Superior temporal gyrus (tissue), 1 donor: Measurements from ENCODE around the gene SNED1.

Source experiments
- DNase-seq: peaks from one replicate; pipeline ENCODE4 v3.0.0-alpha.2; 2016; ENCODE audit errors: extremely low spot score

SNED1 gene

DNA sequence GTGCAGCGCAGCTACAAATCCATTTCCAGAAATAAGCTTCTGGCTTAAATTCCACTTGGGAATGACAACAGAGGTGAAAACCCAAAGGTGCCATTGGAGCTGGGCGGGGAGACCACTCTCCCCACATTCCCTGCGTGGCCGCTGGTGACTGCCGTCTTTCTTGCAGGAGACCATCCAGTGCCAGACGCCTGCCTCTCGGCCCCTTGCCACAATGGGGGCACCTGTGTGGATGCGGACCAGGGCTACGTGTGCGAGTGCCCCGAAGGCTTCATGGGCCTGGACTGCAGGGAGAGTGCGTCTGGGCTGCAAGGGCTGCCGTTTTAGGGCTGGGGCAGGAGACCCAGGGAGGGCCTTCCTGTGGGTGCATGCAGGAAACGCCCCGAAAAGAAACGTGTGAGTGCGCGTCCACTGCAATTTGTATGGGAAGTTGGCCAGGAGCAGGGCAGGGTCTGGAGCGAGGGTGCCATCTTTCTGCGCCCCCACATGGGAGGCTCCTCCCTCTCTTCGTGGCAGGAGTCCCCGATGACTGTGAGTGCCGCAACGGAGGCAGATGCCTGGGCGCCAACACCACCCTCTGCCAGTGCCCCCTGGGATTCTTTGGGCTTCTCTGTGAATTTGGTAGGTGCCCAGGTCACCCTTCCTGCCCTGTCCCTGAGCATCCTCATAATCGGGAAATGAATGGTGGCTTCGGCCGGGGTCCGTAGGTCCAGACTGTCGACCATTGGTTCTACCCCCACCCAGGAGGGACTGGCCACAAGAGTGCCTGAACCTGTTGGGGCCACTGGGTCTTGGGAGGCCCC lies 49.9 kb downstream of the SNED1 start:
- no peak for DNase-seq

DNA sequence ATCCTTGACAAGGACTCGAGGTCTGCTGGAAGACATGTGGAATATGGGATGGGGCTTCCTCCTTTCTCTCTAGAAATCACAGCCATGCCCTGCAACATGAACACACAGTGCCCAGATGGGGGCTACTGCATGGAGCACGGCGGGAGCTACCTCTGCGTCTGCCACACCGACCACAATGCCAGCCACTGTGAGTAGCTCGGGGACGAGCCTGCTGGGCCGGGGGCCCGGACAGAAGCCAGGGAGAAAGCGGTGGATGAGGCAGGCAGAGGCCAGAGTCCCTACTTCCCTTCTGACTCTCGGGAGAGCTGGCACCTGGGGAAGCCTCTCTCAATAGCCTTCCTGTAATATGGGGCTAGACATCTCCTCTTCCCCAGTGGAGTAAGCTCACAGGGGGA lies 50.5 kb downstream of the SNED1 start:
- no peak for DNase-seq

DNA sequence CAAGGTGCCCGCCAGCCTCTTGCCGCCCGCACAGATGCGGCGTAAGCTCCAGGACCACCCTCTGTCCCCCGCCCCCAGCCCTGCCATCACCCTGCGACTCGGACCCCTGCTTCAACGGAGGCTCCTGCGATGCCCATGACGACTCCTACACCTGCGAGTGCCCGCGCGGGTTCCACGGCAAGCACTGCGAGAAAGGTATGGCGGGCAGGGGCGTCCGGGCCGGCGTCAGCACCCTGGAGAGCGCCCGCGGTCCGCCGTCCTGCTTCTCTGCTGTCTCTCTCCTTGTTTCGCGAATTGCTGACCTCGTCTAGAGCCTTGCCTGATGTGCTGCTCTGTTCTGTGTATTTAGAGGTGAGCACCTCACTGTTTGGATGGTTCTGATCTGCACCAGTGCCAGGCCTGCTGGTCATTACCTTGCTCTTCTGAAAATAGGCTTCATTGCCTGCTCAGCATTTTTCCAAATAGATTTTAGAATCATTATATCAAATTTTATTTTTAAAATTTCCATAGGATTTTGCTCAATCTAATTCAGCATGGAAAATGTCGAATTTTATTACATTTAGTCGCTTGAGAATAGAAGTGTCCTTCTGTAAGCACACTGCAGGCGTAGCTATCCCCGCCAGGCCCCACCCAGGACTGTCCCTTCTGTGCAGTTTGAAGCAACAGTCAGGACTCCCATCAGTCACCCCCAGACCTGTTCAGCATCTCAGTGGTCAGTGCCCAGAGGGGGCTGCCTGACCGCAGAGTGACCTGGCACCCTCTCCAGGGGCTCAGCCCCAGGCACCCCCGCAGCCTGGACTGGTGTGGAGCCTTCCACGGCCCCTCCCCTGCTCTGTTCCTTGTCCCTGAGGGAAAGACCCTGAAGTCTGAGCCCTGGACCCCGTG lies 51.6 kb downstream of the SNED1 start:
- no peak for DNase-seq

DNA sequence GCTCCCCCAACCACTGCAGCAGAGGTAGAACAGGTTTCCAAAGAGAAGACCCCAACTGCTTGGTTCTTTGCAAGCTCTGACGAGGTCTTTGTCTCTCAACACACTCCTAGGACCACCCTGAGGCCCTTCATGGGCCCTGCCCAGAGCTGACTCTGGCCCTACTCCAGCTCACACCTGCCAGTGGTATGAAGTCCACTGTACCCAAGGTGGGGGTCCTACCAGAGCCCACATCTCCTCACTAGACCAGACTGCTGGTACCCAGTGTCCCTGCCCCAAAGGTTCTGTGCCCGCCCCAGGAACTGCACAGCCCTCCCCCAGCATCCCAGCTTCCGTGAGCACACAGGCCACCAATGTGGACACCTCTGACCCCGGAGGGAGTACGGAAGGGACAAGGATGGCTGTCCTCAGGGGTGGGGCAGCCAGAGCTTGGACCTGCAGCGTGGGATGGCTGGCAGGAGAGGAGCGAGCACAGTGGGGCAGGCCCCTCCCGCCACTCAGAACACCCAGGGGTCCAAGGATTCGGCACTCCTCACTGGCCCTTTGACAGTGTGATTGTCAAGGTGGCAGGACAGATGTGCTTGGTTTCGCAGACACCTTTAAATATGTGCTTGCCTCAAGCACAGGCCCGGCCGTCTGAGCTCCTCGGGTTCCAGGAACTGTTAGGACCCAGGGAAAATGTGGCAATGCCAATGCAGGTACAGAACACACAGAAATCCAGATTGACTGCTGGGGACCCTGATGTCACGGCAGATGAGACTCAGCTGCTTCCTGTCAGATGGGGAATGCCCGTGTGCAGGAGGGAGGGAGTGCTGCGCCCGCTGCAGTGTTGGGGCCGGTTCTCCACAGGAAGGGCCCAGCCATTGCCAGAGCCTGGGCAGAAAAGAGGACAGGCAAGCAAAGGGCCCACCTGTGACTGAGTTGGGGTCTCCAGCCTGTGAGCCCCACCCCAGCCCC lies 52.5 kb downstream of the SNED1 start:
- no peak for DNase-seq

DNA sequence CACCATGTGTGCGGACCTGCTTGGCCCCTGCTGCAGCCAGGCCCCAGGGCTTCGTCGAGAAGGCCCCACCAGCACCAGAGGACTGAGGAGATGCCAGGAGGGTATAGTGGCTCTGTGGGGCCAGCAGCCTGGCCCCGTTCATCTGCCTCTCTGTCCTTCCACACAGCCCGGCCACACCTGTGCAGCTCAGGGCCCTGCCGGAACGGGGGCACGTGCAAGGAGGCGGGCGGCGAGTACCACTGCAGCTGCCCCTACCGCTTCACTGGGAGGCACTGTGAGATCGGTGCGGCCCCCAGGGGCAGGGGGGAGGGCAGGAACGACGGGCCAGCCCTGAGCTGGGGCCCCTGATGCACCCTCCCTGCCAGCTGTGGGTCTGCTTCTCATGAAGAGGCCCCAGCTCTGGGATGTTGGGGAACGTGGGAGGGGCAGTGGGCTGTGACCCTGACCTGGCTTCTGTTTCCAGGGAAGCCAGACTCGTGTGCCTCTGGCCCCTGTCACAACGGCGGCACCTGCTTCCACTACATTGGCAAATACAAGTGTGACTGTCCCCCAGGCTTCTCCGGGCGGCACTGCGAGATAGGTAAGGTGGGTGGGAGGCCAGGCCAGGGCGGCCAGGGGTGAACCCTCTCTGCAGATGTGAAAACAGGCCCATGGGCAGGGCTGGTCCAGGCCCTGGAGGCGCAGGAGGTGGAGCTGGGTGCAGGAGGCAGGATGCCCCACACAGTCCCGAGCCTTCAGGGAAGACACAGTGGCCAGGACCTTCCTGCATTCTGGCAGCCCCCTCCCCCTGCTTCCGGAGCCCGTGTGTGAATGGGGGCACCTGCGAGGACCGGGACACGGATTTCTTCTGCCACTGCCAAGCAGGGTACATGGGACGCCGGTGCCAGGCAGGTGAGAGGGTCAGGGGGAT lies 53.4 kb downstream of the SNED1 start:
- DNase-seq: no peak

DNA sequence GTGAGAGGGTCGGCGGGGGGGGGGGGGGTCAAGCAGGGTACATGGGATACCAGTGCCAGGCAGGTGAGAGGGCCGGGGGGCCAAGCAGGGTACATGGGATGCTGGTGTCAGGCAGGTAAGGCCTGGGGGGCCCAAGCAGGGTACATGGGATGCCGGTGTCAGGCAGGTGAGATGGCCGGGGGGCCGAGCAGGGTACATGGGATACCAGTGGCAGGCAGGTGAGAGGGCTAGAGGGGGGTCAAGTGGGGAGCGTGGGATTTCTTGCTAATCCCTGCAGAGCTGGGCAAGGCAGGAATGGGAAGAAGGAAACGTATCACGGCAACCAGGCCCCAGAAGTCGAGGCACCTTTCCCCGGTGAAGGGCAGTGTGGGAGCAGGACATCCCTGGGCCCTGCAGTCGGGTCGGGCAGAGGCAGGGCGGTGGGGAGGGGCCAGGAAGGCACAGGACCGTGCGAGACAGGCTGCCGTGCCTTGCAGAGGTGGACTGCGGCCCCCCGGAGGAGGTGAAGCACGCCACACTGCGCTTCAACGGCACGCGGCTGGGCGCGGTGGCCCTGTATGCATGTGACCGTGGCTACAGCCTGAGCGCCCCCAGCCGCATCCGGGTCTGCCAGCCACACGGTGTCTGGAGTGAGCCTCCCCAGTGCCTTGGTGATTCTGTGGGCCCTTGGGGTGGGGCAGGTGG lies 54.4 kb downstream of the SNED1 start:
- no peak for DNase-seq

DNA sequence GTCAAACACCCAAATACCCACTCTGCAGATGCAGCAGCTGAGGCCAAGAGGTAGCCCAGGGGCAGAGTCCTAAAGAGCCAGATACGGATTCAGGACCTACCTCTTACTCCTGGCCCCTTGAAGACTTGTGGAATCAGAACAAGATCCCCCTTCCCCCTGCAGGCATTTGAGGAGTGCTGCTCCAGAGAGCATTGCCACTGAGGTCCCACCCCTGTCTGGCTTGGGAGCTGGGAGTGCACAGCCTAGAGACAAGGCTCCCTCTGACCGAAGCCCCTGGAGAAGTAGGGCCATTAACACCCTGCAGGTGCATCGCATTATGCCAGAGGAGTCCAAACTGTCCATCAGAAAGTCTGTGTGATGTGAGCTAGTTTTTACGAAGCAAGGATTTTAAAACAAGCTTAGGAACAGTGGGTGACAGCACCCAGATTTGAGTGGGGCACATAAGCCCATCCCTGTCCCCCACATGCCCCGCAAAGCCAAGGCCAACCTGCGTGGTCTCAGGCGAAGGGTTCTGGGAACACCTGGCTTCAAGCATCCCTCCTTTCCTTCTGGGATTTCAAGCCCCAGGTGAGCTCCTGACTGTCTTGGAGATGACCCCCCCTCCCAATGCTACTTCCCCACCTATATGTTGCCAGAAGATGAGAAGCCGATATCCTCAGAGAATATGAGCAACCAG lies 55.3 kb downstream of the SNED1 start:
- DNase-seq: no peak

DNA sequence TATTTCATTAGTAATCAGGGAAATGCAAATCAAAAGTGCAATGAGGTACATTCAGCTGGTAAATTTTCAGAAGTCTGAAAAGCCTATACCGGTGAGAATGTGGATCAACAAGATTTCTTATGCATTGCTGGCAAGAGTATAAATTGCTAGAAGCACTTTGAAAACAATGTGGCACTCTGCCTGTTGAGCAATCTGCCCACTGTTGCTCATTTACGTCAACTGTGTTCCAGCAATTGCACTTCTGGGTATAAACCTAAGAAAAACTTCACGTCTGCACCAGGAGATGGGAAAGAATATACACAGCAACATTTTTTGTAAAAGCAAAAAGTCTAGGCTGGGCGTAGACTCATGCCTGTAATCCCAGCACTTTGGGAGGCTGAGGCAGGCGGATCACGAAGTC lies 62.9 kb downstream of the SNED1 start:
- DNase-seq: peak; percentile 25

DNA sequence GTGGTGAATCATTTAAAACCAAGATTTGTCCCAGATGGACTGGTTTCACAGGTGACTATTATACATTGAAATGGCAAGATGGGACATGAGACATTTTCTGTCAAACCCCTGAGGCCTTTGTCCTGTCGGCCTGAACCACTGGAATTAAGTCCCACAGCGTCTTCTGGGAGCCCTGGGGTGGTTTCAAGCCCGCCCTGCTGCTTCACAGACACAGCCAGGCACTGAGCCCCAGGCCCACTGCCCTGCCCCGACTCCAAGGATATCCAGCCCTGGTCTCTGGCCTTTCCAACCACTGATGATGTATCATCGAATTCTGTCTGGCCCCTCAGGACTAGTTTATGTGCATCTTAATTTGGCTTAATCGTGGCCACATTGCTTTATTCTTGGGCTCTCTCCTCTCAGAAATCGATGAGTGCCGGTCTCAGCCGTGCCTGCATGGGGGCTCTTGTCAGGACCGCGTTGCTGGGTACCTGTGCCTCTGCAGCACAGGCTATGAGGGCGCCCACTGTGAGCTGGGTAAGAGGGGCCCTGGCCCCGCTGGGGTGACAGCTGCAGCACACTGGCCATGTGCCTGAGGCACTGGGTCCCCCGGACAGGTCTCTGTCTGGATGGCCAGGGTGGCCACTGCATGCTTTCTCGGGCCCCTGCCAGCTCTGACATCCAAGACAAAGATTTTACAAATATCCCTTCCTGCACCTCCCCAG lies 64.1 kb downstream of the SNED1 start:
- no peak for DNase-seq

DNA sequence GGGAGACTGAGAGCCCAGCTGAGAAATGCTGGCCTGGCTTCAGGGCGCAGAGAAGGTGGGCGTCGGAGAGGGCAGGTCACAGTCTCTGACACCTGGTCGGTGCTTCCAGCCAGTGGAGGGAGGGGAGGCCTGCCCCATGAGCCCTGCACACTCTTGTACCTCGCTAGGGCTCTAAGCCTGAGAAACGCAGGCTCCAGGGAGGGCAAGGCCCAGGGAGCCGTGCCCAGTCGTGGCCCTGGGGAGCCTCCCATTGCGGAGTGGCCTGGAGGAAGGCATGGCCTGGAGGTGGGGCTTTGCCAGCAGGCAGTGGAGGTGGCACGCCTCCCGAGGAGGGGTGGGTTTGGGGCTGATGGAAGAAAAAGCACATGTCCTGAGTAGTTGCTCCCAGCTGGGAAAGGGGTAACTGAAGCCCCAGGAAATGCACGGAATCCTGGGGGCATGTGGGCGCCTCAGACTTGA lies 64.7 kb downstream of the SNED1 start:
- DNase-seq: no peak

DNA sequence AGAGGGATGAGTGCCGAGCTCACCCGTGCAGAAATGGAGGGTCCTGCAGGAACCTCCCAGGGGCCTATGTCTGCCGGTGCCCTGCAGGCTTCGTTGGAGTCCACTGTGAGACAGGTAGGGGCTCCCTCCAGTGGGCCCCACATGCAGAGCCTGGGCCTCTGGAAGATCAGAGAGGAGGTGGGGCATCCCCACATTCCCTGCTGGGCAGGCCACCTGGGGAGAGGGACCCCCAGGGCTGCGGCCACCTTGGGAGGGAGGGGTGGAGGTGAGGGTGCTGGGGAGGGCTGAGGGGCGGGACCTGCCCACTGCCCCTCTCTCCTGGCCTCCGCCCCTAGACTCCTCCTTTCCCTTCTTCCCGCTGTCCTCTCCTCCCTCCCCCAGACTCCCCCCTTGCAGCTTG lies 65.2 kb downstream of the SNED1 start:
- no peak for DNase-seq

DNA sequence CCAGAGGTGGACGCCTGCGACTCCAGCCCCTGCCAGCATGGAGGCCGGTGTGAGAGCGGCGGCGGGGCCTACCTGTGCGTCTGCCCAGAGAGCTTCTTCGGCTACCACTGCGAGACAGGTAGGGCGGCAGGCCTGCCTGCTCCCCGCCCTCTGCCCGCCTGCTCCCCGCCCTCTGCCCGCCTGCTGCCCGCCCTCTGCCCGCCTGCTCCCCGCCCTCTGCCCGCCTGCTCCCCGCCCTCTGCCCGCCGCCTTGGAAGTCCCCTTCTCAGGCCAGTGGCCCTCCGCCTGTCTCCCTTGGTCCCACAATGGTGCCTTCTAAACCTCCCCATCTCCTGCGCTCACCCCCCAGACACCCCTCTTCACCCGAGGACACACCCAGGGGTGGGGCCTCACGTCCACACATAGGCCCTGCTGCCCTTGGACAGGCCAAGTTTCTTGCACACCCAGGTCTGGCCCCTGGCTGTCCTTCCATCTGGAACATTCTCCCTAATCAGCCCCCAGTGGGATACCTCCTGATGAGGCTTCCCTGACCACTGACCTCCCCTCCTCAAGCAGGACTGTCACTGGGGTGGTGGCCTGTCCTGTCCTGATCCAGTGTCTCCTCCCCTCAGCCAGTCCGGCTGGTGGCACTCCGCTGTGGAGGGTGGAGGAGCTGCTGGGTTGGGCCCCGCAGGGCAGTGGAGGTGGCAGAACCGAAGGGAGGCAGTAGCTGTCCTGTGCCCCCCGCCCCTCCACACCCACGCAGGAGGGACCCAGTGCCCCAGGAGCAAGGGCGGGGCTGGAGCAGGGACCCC lies 65.8 kb downstream of the SNED1 start:
- DNase-seq: no peak

DNA sequence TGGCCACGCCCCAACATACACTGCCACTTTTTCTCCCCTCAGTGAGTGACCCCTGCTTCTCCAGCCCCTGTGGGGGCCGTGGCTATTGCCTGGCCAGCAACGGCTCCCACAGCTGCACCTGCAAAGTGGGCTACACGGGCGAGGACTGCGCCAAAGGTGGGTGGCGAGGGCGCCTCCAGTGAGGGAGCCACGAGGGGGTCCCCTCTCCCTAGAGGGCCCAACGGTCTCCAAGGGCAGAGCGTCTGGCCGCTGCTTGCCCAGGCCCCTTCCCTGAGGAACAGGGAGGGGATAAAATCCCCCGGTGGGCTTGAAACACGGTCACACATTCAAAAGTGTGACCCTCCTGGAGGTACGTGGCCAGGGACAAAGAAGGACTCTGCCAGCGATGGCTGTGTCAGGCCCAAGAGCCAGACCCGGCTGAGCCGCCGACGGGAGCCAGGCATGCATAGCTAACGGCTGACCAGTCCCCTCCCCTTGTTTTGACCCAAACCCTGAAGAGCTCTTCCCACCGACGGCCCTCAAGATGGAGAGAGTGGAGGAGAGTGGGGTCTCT lies 66.5 kb downstream of the SNED1 start:
- DNase-seq: no peak

DNA sequence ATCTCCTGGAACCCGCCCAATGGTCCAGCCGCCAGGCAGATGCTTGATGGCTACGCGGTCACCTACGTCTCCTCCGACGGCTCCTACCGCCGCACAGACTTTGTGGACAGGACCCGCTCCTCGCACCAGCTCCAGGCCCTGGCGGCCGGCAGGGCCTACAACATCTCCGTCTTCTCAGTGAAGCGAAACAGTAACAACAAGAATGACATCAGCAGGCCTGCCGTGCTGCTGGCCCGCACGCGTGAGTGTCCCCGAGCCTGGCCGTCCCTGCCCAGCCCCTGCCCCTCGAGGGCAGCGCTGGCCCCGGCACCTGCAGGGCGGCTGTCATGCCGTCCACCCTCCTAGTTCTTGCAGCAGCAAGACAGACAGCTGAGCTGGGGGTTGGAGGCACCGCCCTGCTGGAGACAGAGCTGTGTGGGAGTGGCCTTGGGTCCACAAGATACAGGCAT lies 67.0 kb downstream of the SNED1 start:
- no peak for DNase-seq

DNA sequence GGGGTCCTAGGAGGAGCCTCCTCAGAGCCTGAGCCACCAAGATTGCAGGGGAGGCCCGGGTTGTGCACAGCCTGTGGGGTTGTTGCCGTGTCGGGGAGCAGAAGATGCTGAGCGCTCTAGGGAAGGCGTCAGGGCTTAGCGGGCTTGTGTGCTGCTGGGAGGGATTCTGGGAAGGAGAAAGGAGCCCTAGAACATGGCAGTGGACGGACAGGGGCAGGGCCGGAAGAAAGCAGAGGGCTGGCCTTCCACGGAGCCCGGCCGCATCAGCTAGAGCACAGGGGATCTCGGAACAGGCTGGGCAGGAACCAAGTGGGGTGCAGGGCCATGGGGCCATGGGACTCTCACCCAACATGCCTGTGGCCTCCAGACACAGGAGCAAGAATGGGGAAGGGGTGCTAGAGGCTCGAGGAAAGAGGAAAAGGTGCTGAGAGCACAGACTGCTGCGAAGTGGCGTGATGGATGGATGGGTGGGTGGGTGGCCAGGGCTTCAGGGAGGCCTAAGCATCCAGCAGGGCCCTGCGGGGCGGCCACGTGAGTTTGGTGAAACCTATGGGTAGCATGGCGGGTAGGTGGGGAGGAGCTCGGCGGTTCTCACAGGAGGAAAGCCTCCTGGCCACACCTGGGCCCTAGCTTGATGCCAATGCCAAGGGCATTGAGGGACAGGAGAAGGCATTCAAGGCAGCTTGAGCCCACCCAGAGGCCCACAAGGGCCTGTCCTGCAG lies 67.9 kb downstream of the SNED1 start:
- no peak for DNase-seq

DNA sequence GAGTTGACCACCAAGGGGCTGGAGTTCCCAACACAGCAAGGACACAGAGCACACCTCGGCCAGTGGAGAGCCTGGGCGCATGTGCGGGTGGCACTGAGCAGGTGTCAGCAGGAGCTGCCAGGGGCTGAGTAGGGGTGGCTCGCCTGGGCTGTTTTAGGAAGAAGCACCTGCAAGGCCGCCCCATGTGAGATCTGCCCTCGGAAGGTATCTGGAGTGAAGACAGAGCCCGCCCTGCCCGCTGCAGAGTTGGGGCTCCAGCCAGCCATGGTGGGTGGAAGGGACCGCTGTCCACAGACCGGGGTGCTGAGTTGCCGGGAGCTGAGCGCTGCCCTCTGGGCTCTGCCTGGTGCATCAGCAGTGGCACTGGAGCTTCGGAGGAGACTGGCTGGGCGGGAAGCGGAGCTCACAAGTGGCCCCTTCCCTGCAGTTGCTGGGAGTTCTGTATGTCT lies 68.5 kb downstream of the SNED1 start:
- DNase-seq: no peak
